Measurements from ENCODE around the gene RNF150. TPM values are rescaled to one million over a fixed set of nuclear protein-coding genes. Genes with fewer than 3 reads are reported as not detected.
A peak's percentile ranks its signal among the peaks of the same experiment; 100 is the strongest.
"Not testable (repeated sequence)": the region's sequence is repeated elsewhere in the genome, so short reads cannot be mapped to it uniquely, and the experiment has no call there.

RNF150 gene
- polyA plus RNA-seq, 5 donors: 8.2 to 15.3 (median 14.1) TPM

GRCh38 chr4:140826701-140827027 is 306.6 kb downstream of the RNF150 start:
- no peak for DNase-seq

- not testable (repeated sequence) for DNase-seq
Observed at GRCh38 chr4:140820520-140820919, 312.7 kb downstream of the RNF150 start.

GRCh38 chr4:140819610-140820009 is 313.7 kb downstream of the RNF150 start:
- no peak for DNase-seq

GRCh38 chr4:140818433-140818832 is 314.8 kb downstream of the RNF150 start:
- no peak for DNase-seq

- DNase-seq: peak; percentile 43 to 65
Observed at GRCh38 chr4:140816806-140817510, 316.3 kb downstream of the RNF150 start.

- DNase-seq: no peak
Observed at GRCh38 chr4:140813804-140814203, 319.5 kb downstream of the RNF150 start.

- no peak for DNase-seq
Observed at GRCh38 chr4:140812916-140813315, 320.4 kb downstream of the RNF150 start.

GRCh38 chr4:140811429-140811828 is 321.8 kb downstream of the RNF150 start:
- no peak for DNase-seq

- not testable (repeated sequence) for DNase-seq
Observed at GRCh38 chr4:140810591-140811169, 322.6 kb downstream of the RNF150 start.

Other genes starting within 250 kb of the RNF150 start
- gene ZNF330, start 87.4 kb upstream of the RNF150 start, polyA plus RNA-seq (ENCODE audit: insufficient read depth in 1 of 5, insufficient read length in 5 of 5, low replicate concordance in 1 of 5): 10 to 100 TPM; 45.7 to 60.6 (median 58.2) TPM